ENCODE data around the gene KDM1A.
A peak's percentile ranks its signal among the peaks of the same experiment; 100 is the strongest.

KDM1A gene

GRCh38 chr1:23079025-23079424 is 59.8 kb downstream of the KDM1A start:
- DNase-seq: no peak

GRCh38 chr1:23080885-23081284 is 61.6 kb downstream of the KDM1A start:
- no peak for DNase-seq

- no peak for DNase-seq
Measured at GRCh38 chr1:23081376-23081775, 62.1 kb downstream of the KDM1A start.

- DNase-seq: no peak
Measured at GRCh38 chr1:23083714-23084480, 64.6 kb downstream of the KDM1A start.

GRCh38 chr1:23084880-23085279 is 65.6 kb downstream of the KDM1A start:
- DNase-seq: no peak

- DNase-seq: no peak
Measured at GRCh38 chr1:23085696-23086095, 66.4 kb downstream of the KDM1A start.

- DNase-seq: no peak
Measured at GRCh38 chr1:23088027-23088426, 68.8 kb downstream of the KDM1A start.

GRCh38 chr1:23090056-23090455 is 70.8 kb downstream of the KDM1A start:
- DNase-seq: no peak

- no peak for DNase-seq
Measured at GRCh38 chr1:23091545-23091944, 72.3 kb downstream of the KDM1A start.

- DNase-seq: no peak
Measured at GRCh38 chr1:23092447-23092846, 73.2 kb downstream of the KDM1A start.

- no peak for DNase-seq
Measured at GRCh38 chr1:23097316-23097715, 78.0 kb downstream of the KDM1A start.

GRCh38 chr1:23098463-23099170 is 79.3 kb downstream of the KDM1A start:
- peak; percentile 80 for DNase-seq

- DNase-seq: no peak
Measured at GRCh38 chr1:23099171-23099536, 79.9 kb downstream of the KDM1A start.

- DNase-seq: peak; percentile 69
Measured at GRCh38 chr1:23100074-23100748, 80.9 kb downstream of the KDM1A start.

GRCh38 chr1:23101101-23101827 is 82.0 kb downstream of the KDM1A start:
- no peak for DNase-seq

- no peak for DNase-seq
Measured at GRCh38 chr1:23101887-23102286, 82.6 kb downstream of the KDM1A start.

GRCh38 chr1:23102289-23102688 is 83.0 kb downstream of the KDM1A start:
- no peak for DNase-seq

GRCh38 chr1:23103001-23103889 is 84.0 kb downstream of the KDM1A start:
- DNase-seq: peak; percentile 75

GRCh38 chr1:23108918-23109533 is 89.8 kb downstream of the KDM1A start:
- peak; percentile 28 for DNase-seq

GRCh38 chr1:23110391-23110790 is 91.1 kb downstream of the KDM1A start:
- DNase-seq: no peak
